Activated naive CD4-positive, alpha-beta T cell treated with anti-CD3 and anti-CD28 coated beads, Interleukin-2, amount 50 U/mL, for 72 hours (primary cell): ENCODE data around the gene TEPSIN. TPM values are rescaled to one million over a fixed set of nuclear protein-coding genes. Genes with fewer than 3 reads are reported as not detected.

ENCODE experiments used
- ATAC-seq, 2 donors: fragments of 150-1000 bp; cut with Tn5 transposase; 2 replicates each; pipeline ENCODE4 v1.10.0; 2021; ENCODE audit warnings: mild to moderate bottlenecking in 2 of 2, moderate library complexity in 2 of 2
- DNase-seq, 2 donors: peaks; one replicate each; pipeline ENCODE4 v3.0.0; 2021 to 2022; ENCODE audit warnings: low spot score in 2 of 2
- H3K27ac Mint-ChIP-seq, 2 donors: one replicate each; pipeline ENCODE4 v1.8.0; 2022; ENCODE audit warnings: mild to moderate bottlenecking in 2 of 2, mixed read lengths in 2 of 2
- H3K36me3 Mint-ChIP-seq, 2 donors: one replicate each; pipeline ENCODE4 v1.8.0; 2022; ENCODE audit warnings: mixed read lengths in 2 of 2
- H3K9me3 Mint-ChIP-seq, 2 donors: one replicate each; pipeline ENCODE4 v1.8.0; 2022; ENCODE audit warnings: mixed read lengths in 2 of 2
- total RNA-seq, 2 donors: library from RNA; stranded (reverse); gene quantifications; one replicate each; pipeline ENCODE4 v1.2.3, GENCODE V29; 2022

TEPSIN gene
- total RNA-seq, 2 donors from 2014 or later = 23.2 to 38.7 TPM

DNA sequence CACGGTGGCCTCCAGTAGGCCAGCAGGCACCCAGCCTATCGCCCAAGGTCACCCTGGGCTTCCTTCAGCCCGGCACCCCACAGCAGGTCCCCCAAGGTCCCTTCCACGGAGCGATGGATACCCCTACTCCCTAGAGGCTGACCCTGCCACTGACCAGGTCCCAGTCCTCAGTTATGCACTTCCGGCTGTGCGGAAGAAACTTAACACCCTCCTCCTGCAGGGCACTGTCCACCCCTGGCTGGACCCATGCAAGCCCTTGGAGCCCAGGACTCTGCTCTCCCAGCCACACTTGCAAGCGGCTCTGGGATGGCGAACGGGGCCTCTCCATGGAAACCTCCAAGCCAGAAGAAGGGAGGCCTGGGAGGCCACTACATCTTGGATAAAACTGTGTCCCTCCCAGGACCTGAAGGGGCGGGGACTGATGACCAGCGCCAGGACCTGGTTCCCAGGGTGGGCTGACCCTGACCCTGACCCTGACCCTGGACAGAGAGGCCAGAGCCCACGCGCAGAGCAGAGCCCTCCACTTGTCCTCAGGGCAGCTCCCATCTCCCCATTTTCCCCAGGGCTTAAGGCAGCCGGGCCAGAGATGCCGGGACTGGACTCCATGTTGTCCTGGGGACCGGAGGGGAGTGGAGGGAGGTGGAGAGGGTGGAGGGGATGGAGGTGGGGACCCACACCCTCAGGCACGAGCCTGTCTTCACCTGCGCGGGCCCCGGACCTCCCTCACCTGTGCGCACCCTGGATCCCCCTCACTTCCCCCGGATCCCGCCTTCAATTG is 16.8 kb downstream of the TEPSIN start:
- H3K36me3 Mint-ChIP-seq = no peaks in the 10 kb centered on the region

GRCh38 chr17:81221371-81221841 is 17.4 kb downstream of the TEPSIN start:
- DNase-seq (no peak), ATAC-seq (no peak)
- Mint-ChIP-seq H3K9me3 (no peaks in the 10 kb centered on the region), H3K36me3 (no peaks in the 10 kb centered on the region), H3K27ac (no peak overlapping the region)

More for the DNA sequence above, 16.8 kb downstream of the TEPSIN start:
- H3K27ac Mint-ChIP-seq = no peak overlapping the region
- no peaks in the 10 kb centered on the region for H3K9me3 Mint-ChIP-seq
- DNase-seq = no peak
- ATAC-seq = no peak

DNA sequence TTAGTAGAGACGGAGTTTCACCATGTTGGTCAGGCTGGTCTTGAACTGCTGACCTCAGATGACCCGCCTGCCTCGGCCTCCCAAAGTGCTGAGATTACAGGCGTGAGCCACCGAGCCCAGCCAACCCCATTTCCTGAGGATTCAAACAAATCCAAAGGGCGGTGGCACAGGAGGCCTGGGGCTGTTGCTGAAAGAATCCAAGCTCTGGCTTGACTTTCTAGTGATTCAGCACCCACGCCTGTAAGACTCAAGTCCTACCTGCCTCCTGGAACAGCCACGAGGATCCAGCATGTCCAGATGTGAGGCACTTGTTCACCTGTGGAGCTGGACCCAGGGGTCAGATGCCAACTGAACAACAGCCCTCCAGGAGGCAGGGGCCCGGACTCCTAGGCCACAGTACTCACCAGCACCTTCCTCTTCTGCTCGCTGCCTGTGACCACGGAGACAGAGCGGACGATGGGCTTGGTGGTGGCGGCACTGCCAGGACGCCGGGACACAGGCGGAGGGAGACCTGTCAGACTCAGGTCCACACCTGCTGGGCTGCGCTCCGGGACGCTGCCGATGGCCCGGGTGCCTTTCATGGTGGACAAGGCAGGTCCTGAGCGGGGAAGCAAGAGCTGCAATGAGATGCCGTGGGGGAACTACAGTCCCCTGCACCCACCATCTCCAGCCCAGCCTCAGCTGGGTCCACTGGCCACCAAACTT is 19.2 kb downstream of the TEPSIN start:
- no peaks in the 10 kb centered on the region for H3K9me3 Mint-ChIP-seq
- H3K27ac Mint-ChIP-seq = no peak overlapping the region
- H3K36me3 Mint-ChIP-seq = no peaks in the 10 kb centered on the region
- no peak for ATAC-seq
- DNase-seq = no peak

- DNase-seq = no peak
- Mint-ChIP-seq H3K27ac (no peak overlapping the region), H3K9me3 (no peaks in the 10 kb centered on the region), H3K36me3 (no peaks in the 10 kb centered on the region)
- ATAC-seq = no peak
Measured at GRCh38 chr17:81218991-81219390, 19.9 kb downstream of the TEPSIN start.

GRCh38 chr17:81218459-81218858 is 20.4 kb downstream of the TEPSIN start:
- H3K36me3 Mint-ChIP-seq = no peaks in the 10 kb centered on the region
- H3K9me3 Mint-ChIP-seq = no peaks in the 10 kb centered on the region
- ATAC-seq (no peak), DNase-seq (no peak)
- no peak overlapping the region for H3K27ac Mint-ChIP-seq

GRCh38 chr17:81217491-81217890 is 21.4 kb downstream of the TEPSIN start:
- Mint-ChIP-seq H3K27ac (no peak overlapping the region), H3K9me3 (no peaks in the 10 kb centered on the region), H3K36me3 (no peaks in the 10 kb centered on the region)
- ATAC-seq (no peak), DNase-seq (no peak)

GRCh38 chr17:81213978-81214377 is 24.9 kb downstream of the TEPSIN start:
- ATAC-seq (no peak), DNase-seq (no peak)
- Mint-ChIP-seq H3K36me3 (no peaks in the 10 kb centered on the region), H3K9me3 (no peaks in the 10 kb centered on the region), H3K27ac (no peak overlapping the region)

DNA sequence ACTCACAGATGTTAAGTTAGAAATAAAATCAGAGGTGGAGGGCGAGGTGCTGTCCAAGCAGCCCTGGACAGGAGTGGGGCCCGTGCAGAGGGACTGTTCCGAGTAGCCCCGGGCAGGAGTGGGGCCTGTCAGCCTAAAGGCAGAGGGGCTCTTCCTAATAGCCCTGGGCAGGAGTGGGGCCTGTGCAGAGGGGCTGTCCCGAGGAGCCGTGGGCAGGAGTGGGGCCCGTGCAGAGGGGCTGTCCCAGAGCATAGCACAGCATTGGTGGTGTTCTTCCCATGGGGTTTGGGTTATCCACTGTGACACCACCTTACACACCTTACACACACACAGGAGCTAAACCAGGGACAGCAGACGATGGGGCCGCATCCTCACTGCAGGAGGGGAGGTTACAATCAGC is 26.5 kb downstream of the TEPSIN start:
- no peaks in the 10 kb centered on the region for H3K36me3 Mint-ChIP-seq
- no peak for DNase-seq
- ATAC-seq = no peak
- H3K27ac Mint-ChIP-seq = no peak overlapping the region
- H3K9me3 Mint-ChIP-seq = no peaks in the 10 kb centered on the region

DNA sequence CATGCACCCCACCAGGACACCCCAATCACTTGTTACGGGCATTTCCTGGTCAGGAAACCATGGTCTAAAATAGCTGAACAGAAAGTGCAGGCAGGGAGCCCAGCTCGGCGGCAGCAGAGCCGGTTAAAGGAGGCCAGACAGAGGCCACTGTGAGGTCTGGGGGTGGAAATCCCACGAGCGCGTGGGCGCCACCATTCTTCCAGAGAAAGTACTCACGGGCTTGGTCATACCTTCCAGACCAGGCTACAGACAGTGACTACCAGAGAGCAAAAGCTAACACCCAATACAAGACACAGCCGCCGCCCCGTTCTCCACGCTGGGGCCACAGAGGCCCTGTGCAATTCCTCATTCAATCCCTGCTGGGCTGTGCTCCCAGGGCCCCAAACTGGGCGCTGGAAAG is 28.0 kb downstream of the TEPSIN start:
- peak overlapping the region in 1 of 2 donors; percentile 36 for H3K27ac Mint-ChIP-seq
- no peaks in the 10 kb centered on the region for H3K9me3 Mint-ChIP-seq
- no peak for DNase-seq
- no peak for ATAC-seq
- H3K36me3 Mint-ChIP-seq = no peaks in the 10 kb centered on the region

GRCh38 chr17:81210466-81210865 is 28.4 kb downstream of the TEPSIN start:
- Mint-ChIP-seq H3K9me3 (no peaks in the 10 kb centered on the region), H3K27ac (no peak overlapping the region), H3K36me3 (no peaks in the 10 kb centered on the region)
- DNase-seq (no peak), ATAC-seq (no peak)

DNA sequence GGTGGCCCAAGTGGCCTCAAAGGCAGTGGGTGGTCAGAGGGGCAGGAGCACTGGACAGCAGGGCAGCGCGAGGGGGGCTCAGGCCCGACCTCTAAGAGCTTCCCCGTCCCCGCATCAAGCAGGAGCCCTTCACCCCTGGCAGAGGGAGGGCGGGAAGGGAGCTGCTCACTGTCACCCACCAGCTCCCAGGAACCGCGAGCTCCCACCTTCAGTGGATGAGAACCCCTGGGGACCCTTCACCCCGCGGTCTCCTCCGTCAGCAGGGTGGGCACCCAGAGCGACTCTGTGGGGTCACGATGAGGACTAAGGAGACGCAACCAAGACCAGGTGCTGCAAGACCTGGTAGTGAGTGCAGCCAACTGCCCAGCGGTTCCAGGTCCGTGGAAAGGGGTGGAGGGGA is 29.7 kb downstream of the TEPSIN start:
- no peaks in the 10 kb centered on the region for H3K9me3 Mint-ChIP-seq
- ATAC-seq (no peak), DNase-seq (no peak)
- no peaks in the 10 kb centered on the region for H3K36me3 Mint-ChIP-seq
- no peak overlapping the region for H3K27ac Mint-ChIP-seq

DNA sequence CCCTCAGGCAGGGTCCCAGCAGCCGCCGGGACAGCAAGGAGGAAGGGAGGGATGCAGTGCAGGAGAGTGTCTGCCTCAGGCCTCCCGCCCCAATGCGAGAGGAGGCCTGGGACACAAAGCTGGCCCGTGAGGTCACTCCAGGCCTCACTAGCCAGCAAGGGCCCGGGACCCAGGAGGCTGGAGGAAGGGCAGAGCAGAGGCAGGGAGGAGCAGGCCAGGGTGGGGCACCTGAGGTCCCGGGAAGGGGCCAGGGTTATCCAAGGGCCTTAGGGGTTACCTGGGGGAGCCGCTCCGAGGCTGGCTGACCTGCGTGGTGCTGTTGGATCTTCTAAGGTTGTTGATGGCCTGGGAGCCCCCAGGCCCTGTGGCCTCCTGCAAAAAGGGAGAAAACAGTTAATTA is 30.2 kb downstream of the TEPSIN start:
- DNase-seq (no peak), ATAC-seq (no peak)
- Mint-ChIP-seq H3K27ac (peak overlapping the region in 1 of 2 donors; percentile 3), H3K9me3 (no peaks in the 10 kb centered on the region), H3K36me3 (no peaks in the 10 kb centered on the region)

GRCh38 chr17:81207610-81208581 is 31.0 kb downstream of the TEPSIN start:
- peak in 1 of 2 donors; percentile 26 for ATAC-seq
- Mint-ChIP-seq H3K27ac (peak overlapping the region in 1 of 2 donors; percentile 3), H3K36me3 (no peaks in the 10 kb centered on the region), H3K9me3 (no peaks in the 10 kb centered on the region)
- no peak for DNase-seq

- DNase-seq = no peak
- Mint-ChIP-seq H3K9me3 (no peaks in the 10 kb centered on the region), H3K36me3 (no peaks in the 10 kb centered on the region), H3K27ac (no peak overlapping the region)
- no peak for ATAC-seq
Measured at GRCh38 chr17:81206657-81207056, 32.2 kb downstream of the TEPSIN start.

DNA sequence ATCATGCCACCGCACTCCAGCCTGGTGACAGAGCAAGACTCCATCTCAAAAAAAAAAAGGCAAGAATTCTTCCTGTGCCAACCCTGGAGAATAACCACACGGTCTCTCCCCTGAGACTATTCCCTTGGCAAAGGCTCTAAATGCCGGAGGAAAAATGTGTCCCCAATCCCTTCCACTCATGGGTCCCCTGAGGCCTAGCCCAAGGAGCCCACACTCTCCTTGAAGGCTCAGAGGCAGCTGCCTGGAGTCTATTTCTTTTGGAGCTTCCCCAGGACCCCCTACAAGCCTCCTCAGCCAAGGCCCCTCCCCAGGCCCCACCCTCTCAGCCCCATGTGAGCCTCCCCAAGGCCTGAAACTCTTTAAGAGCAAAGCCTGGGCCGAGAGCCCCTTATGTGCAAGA is 32.7 kb downstream of the TEPSIN start:
- no peaks in the 10 kb centered on the region for H3K9me3 Mint-ChIP-seq
- H3K27ac Mint-ChIP-seq = no peak overlapping the region
- ATAC-seq (no peak), DNase-seq (no peak)
- H3K36me3 Mint-ChIP-seq = no peaks in the 10 kb centered on the region

DNA sequence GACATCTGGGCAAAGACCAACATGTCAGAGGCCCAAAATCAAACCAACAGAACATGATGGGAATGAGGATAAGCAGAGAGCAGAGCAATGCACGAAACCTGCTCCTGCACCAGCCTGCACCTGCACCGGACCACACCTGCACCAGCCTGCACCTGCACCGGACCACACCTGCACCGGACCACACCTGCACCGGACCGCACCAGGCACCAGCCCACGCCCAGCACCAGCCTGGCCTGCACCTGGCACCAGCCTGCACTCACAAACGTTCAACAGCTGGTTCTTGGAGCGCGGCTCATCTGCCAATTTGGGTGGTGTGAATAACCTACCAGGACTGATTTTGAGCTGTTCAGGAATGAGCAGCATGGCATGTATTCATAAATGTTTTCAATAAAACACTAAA is 34.3 kb downstream of the TEPSIN start:
- ATAC-seq = no peak
- no peaks in the 10 kb centered on the region for H3K36me3 Mint-ChIP-seq
- H3K27ac Mint-ChIP-seq = no peak overlapping the region
- no peaks in the 10 kb centered on the region for H3K9me3 Mint-ChIP-seq
- no peak for DNase-seq

GRCh38 chr17:81203136-81203535 is 35.7 kb downstream of the TEPSIN start:
- H3K36me3 Mint-ChIP-seq = no peaks in the 10 kb centered on the region
- no peak for DNase-seq

More at GRCh38 chr17:81203136-81203535, 35.7 kb downstream of the TEPSIN start:
- Mint-ChIP-seq H3K27ac (no peak overlapping the region), H3K9me3 (no peaks in the 10 kb centered on the region)
- no peak for ATAC-seq
